ENCODE results near the gene PTPN2.

DNA sequence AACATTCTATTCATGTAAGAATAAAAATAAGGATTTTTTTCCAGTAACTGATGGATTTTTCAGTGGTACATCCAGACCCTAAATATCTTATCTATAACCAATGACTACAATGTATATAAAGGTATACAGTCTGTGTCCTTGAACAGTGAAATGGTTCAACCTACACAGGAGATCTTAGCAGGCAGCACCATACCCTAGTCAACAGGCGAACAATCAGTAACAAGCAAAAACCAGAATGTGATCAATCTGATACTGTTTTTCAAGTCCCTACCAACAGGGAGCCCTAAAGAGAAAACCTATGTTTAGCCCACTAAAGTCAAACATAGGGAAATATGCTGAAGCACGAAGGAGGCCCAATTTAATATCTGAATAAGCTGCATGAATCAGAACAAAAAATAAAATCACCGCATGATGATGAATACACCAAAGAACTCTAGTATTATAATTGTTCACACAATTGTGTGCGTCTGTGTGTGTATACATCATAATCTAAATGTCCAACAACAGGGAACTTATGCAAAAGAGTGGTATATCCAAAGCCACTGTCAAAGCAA is 26.0 kb downstream of the PTPN2 start:
- TF ChIP-seq, protein P1, sequence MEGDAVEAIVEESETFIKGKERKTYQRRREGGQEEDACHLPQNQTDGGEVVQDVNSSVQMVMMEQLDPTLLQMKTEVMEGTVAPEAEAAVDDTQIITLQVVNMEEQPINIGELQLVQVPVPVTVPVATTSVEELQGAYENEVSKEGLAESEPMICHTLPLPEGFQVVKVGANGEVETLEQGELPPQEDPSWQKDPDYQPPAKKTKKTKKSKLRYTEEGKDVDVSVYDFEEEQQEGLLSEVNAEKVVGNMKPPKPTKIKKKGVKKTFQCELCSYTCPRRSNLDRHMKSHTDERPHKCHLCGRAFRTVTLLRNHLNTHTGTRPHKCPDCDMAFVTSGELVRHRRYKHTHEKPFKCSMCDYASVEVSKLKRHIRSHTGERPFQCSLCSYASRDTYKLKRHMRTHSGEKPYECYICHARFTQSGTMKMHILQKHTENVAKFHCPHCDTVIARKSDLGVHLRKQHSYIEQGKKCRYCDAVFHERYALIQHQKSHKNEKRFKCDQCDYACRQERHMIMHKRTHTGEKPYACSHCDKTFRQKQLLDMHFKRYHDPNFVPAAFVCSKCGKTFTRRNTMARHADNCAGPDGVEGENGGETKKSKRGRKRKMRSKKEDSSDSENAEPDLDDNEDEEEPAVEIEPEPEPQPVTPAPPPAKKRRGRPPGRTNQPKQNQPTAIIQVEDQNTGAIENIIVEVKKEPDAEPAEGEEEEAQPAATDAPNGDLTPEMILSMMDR (conservative IDR thresholded peaks at IDR 0.05; ENCODE audit: low read depth in 2 of 2), result no peak
- no peak for TF ChIP-seq POLR2AphosphoS5 (IDR thresholded peaks at IDR 0.05; ENCODE audit: low read depth)
- no peak for TF ChIP-seq EZH2 (IDR thresholded peaks at IDR 0.05; ENCODE audit: low read depth, unreplicated experiment)

Measured in GM23338 (cell line).